ENCODE data around the gene ICAM1.

DNA sequence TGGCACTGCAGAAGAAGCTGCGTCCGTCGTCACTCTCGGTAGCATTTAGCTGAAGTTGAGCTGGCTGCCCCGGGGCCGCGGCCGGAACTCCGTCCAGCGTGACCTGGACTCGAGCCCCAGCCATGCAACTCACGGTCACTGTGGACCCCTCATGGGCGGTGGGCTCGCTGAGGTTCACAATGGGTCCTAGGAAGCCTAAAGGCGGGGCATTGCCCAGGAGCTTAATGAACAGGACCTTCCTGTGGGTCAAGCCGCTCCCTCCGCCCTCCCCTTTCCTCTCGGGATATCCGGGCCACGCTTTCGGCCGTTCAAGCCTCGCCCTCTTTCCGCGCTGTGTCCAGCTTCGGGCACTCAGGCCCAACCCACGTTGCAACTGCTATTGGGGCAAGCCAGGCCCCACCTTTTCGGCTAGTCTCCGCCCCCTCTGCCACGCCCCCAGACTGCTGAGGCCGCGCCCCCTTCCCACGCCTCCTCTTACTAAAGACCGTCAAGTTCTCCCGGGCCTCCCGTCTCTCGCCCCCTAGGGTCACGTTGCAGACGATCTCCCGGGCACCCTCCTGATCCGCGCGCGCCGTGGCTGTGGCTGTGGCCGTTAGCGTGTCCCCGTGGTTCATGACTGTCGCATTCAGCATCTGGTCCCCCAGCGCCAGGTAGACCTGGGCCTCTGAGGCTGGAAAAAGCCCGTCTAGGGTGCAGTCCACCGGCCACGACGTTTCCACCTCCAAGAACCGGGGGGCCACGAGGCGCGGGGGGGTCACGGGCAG, 63.9 kb downstream of the ICAM1 start:
- no peak for TF ChIP-seq POLR2A (IDR thresholded peaks at IDR 0.05; ENCODE audit: low read depth, low read length)
- no peak for TF ChIP-seq TAF1 (IDR thresholded peaks at IDR 0.05; ENCODE audit: borderline replicate concordance, low read depth, low read length)
- no peak for TF ChIP-seq POLR2AphosphoS5 (IDR thresholded peaks at IDR 0.05; ENCODE audit: low read depth, low read length)
